Measurements from ENCODE around the gene RPL28. TPM values are rescaled to one million over a fixed set of nuclear protein-coding genes. Genes with fewer than 3 reads are reported as not detected.

Gene RPL28
- total and polyA plus RNA-seq, 2 experiments from 2014 or later, result 530 to 875 TPM

- in situ Hi-C loops (cut with MboI), result no loop called here
- H3K9me3 ChIP-seq (ENCODE audit: low read depth), result no peaks in the 10 kb centered on the region
- peaks cover 35% of the 10 kb centered on the region for H3F3A ChIP-seq (ENCODE audit: insufficient read depth)
- H3K36me3 ChIP-seq (ENCODE audit: low read depth), result no peaks in the 10 kb centered on the region; the same call in 1 of the 2 replicates
- no peak overlapping the region for H3K4me3 ChIP-seq
- no peak overlapping the region for H3K27ac ChIP-seq
- H3K4me2 ChIP-seq (ENCODE audit: unreplicated experiment), result no peak overlapping the region
- no peaks in the 10 kb centered on the region for H3K9me2 ChIP-seq (ENCODE audit: insufficient read depth)
- no peaks in the 10 kb centered on the region for H4K20me1 ChIP-seq (ENCODE audit: insufficient read depth)
- H3K9ac ChIP-seq, result no peak overlapping the region
- WGBS, 2 experiments (ENCODE audit: low coverage in 1 of 2, low lambda C conversion rate in 2 of 2, missing lambda C conversion rate in 2 of 2), result 98 to 100% methylated on average over 3 of the region's 3 CpGs
- peaks cover 7% of the 10 kb centered on the region for H3K4me1 ChIP-seq (ENCODE audit: insufficient read depth)
- TF ChIP-seq EZH2phosphoT487 (IDR thresholded peaks at IDR 0.05; ENCODE audit: insufficient read depth, low read depth) (no peak), EZH2 (IDR thresholded peaks at IDR 0.05; ENCODE audit: insufficient read depth, poor library complexity, severe bottlenecking) (no peak)
- no peak for DNase-seq
- H3K27me3 ChIP-seq (replicated peaks; ENCODE audit: insufficient read depth), result no peaks in the 10 kb centered on the region
- peaks cover 8% of the 10 kb centered on the region for H3K79me2 ChIP-seq (ENCODE audit: insufficient read depth)
- no peak overlapping the region for H2AFZ ChIP-seq
Measured at GRCh38 chr19:55366790-55367189, 18.9 kb upstream of the RPL28 start.

GRCh38 chr19:55368106-55368505 lies 17.6 kb upstream of the RPL28 start:
- no peak for DNase-seq
- H3K79me2 ChIP-seq (ENCODE audit: insufficient read depth), result peaks cover 8% of the 10 kb centered on the region
- 80 to 89% methylated on average over 9 to 16 of the region's 16 CpGs for WGBS, 2 experiments (ENCODE audit: low coverage in 1 of 2, low lambda C conversion rate in 2 of 2, missing lambda C conversion rate in 2 of 2)
- H3K4me2 ChIP-seq (ENCODE audit: unreplicated experiment), result peak overlapping the region; percentile 84
- no peaks in the 10 kb centered on the region for H3K27me3 ChIP-seq (replicated peaks; ENCODE audit: insufficient read depth)
- TF ChIP-seq EZH2phosphoT487 (IDR thresholded peaks at IDR 0.05; ENCODE audit: insufficient read depth, low read depth), result no peak
- no peaks in the 10 kb centered on the region; the same call in 1 of the 2 replicates for H3K36me3 ChIP-seq (ENCODE audit: low read depth)
- H3K4me1 ChIP-seq (ENCODE audit: insufficient read depth), result peaks cover 15% of the 10 kb centered on the region
- in situ Hi-C loops (cut with MboI), result no loop called here
- no peak overlapping the region for H2AFZ ChIP-seq
- no peaks in the 10 kb centered on the region for H4K20me1 ChIP-seq (ENCODE audit: insufficient read depth)
- H3K9me3 ChIP-seq (ENCODE audit: low read depth), result no peaks in the 10 kb centered on the region
- H3K9ac ChIP-seq, result peak overlapping the region; percentile 87
- peak overlapping the region; percentile 75; the same call in 1 of the 2 replicates for H3K4me3 ChIP-seq
- peaks cover 41% of the 10 kb centered on the region for H3F3A ChIP-seq (ENCODE audit: insufficient read depth)
- H3K27ac ChIP-seq, result no peak overlapping the region
- no peaks in the 10 kb centered on the region for H3K9me2 ChIP-seq (ENCODE audit: insufficient read depth)

GRCh38 chr19:55368701-55369563 lies 16.8 kb upstream of the RPL28 start:
- DNase-seq, result peak; percentile 93
- Histone ChIP-seq H3K36me3 (ENCODE audit: low read depth) (no peaks in the 10 kb centered on the region; the same call in 1 of the 2 replicates), H3K9ac (peak overlapping the region; percentile 87), H3F3A (ENCODE audit: insufficient read depth) (peaks cover 38% of the 10 kb centered on the region), H3K4me1 (ENCODE audit: insufficient read depth) (peaks cover 21% of the 10 kb centered on the region), H3K4me3 (peak overlapping the region; percentile 75), H3K27ac (peak overlapping the region; percentile 86), H3K9me2 (ENCODE audit: insufficient read depth) (no peaks in the 10 kb centered on the region), H3K4me2 (ENCODE audit: unreplicated experiment) (peak overlapping the region; percentile 84), H2AFZ (peak overlapping the region; percentile 67), H3K27me3 (replicated peaks; ENCODE audit: insufficient read depth) (no peaks in the 10 kb centered on the region), H4K20me1 (ENCODE audit: insufficient read depth) (no peaks in the 10 kb centered on the region), H3K9me3 (ENCODE audit: low read depth) (no peaks in the 10 kb centered on the region), H3K79me2 (ENCODE audit: insufficient read depth) (peaks cover 8% of the 10 kb centered on the region)
- in situ Hi-C loops (cut with MboI), result no loop called here
- TF ChIP-seq EZH2 (IDR thresholded peaks at IDR 0.05; ENCODE audit: insufficient read depth, poor library complexity, severe bottlenecking) (no peak), EZH2phosphoT487 (IDR thresholded peaks at IDR 0.05; ENCODE audit: insufficient read depth, low read depth) (no peak)
- WGBS, 2 experiments (ENCODE audit: low coverage in 1 of 2, low lambda C conversion rate in 2 of 2, missing lambda C conversion rate in 2 of 2), result 15 to 36% methylated on average over 13 to 46 of the region's 54 CpGs

GRCh38 chr19:55369653-55370304 lies 16.0 kb upstream of the RPL28 start:
- 2% methylated on average over 19 to 43 of the region's 59 CpGs for WGBS, 2 experiments (ENCODE audit: low coverage in 1 of 2, low lambda C conversion rate in 2 of 2, missing lambda C conversion rate in 2 of 2)
- in situ Hi-C loops (cut with MboI), result no loop called here
- H3K79me2 ChIP-seq (ENCODE audit: insufficient read depth), result peaks cover 8% of the 10 kb centered on the region
- H3K4me1 ChIP-seq (ENCODE audit: insufficient read depth), result peaks cover 29% of the 10 kb centered on the region
- H2AFZ ChIP-seq, result peak overlapping the region; percentile 87
- TF ChIP-seq EZH2 (IDR thresholded peaks at IDR 0.05; ENCODE audit: insufficient read depth, poor library complexity, severe bottlenecking), result no peak
- TF ChIP-seq EZH2phosphoT487 (IDR thresholded peaks at IDR 0.05; ENCODE audit: insufficient read depth, low read depth), result no peak
- H3K27me3 ChIP-seq (replicated peaks; ENCODE audit: insufficient read depth), result no peaks in the 10 kb centered on the region
- peak overlapping the region; percentile 86 for H3K27ac ChIP-seq
- no peaks in the 10 kb centered on the region for H4K20me1 ChIP-seq (ENCODE audit: insufficient read depth)
- peak overlapping the region; percentile 92 for H3K4me3 ChIP-seq
- peak overlapping the region; percentile 87 for H3K9ac ChIP-seq
- peak overlapping the region; percentile 88 for H3K4me2 ChIP-seq (ENCODE audit: unreplicated experiment)
- no peaks in the 10 kb centered on the region for H3K9me2 ChIP-seq (ENCODE audit: insufficient read depth)
- peaks cover 29% of the 10 kb centered on the region for H3F3A ChIP-seq (ENCODE audit: insufficient read depth)
- no peaks in the 10 kb centered on the region; the same call in 1 of the 2 replicates for H3K36me3 ChIP-seq (ENCODE audit: low read depth)
- peak; percentile 95 for DNase-seq
- H3K9me3 ChIP-seq (ENCODE audit: low read depth), result no peaks in the 10 kb centered on the region
